Stimulated activated CD8-positive, alpha-beta memory T cell treated with anti-CD3 and anti-CD28 coated beads, Interleukin-7, amount 100 ng/mL, for 1 hour (primary cell): ENCODE data around the gene MAGI1.

Experiments
- DNase-seq, 2 donors: peaks; one replicate each; pipeline ENCODE4 v3.0.0-alpha.2; 2020; ENCODE audit warnings: low read depth in 2 of 2

MAGI1 gene

GRCh38 chr3:65796676-65797075 lies 242.0 kb downstream of the MAGI1 start:
- no peak for DNase-seq

- no peak for DNase-seq
Observed at GRCh38 chr3:65795166-65795565, 243.6 kb downstream of the MAGI1 start.

- no peak for DNase-seq
Observed at GRCh38 chr3:65793495-65794200, 245.1 kb downstream of the MAGI1 start.

- no peak for DNase-seq
Observed at GRCh38 chr3:65788461-65788860, 250.3 kb downstream of the MAGI1 start.

GRCh38 chr3:65787827-65788226 lies 250.9 kb downstream of the MAGI1 start:
- DNase-seq: no peak

GRCh38 chr3:65787340-65787739 lies 251.4 kb downstream of the MAGI1 start:
- DNase-seq: no peak

- no peak for DNase-seq
Observed at GRCh38 chr3:65786890-65787289, 251.8 kb downstream of the MAGI1 start.

- DNase-seq: no peak
Observed at GRCh38 chr3:65785065-65785645, 253.6 kb downstream of the MAGI1 start.

- no peak for DNase-seq
Observed at GRCh38 chr3:65783117-65783516, 255.6 kb downstream of the MAGI1 start.

GRCh38 chr3:65781594-65781993 lies 257.1 kb downstream of the MAGI1 start:
- DNase-seq: no peak

GRCh38 chr3:65779390-65779789 lies 259.3 kb downstream of the MAGI1 start:
- no peak for DNase-seq

- no peak for DNase-seq
Observed at GRCh38 chr3:65778968-65779367, 259.8 kb downstream of the MAGI1 start.

- DNase-seq: no peak
Observed at GRCh38 chr3:65777050-65777449, 261.7 kb downstream of the MAGI1 start.

- no peak for DNase-seq
Observed at GRCh38 chr3:65776494-65776893, 262.2 kb downstream of the MAGI1 start.

- DNase-seq: no peak
Observed at GRCh38 chr3:65776081-65776480, 262.6 kb downstream of the MAGI1 start.

- DNase-seq: no peak
Observed at GRCh38 chr3:65772758-65773157, 266.0 kb downstream of the MAGI1 start.

- DNase-seq: no peak
Observed at GRCh38 chr3:65767551-65767950, 271.2 kb downstream of the MAGI1 start.

- DNase-seq: no peak
Observed at GRCh38 chr3:65762235-65762580, 276.5 kb downstream of the MAGI1 start.

- no peak for DNase-seq
Observed at GRCh38 chr3:65761446-65762234, 277.1 kb downstream of the MAGI1 start.

- DNase-seq: no peak
Observed at GRCh38 chr3:65758876-65759598, 279.7 kb downstream of the MAGI1 start.

- DNase-seq: no peak
Observed at GRCh38 chr3:65758438-65758837, 280.3 kb downstream of the MAGI1 start.

GRCh38 chr3:65752636-65753035 lies 286.1 kb downstream of the MAGI1 start:
- DNase-seq: no peak
